ENCODE measurements around the gene MAPKAPK3.
"Not testable (repeated sequence)": the region's sequence is repeated elsewhere in the genome, so short reads cannot be mapped to it uniquely, and the experiment has no call there.

MAPKAPK3 gene

GRCh38 chr3:50655009-50655830, 38.3 kb downstream of the MAPKAPK3 start:
- DNase-seq (ENCODE audit: low read depth in 2 of 2): no peak

GRCh38 chr3:50656417-50657195, 39.7 kb downstream of the MAPKAPK3 start:
- no peak for DNase-seq (ENCODE audit: low read depth in 2 of 2)

GRCh38 chr3:50657407-50657806, 40.5 kb downstream of the MAPKAPK3 start:
- DNase-seq (ENCODE audit: low read depth in 2 of 2): no peak

- no peak for DNase-seq (ENCODE audit: low read depth in 2 of 2)
Observed at GRCh38 chr3:50657816-50658215, 40.9 kb downstream of the MAPKAPK3 start.

- DNase-seq (ENCODE audit: low read depth in 2 of 2): no peak
Observed at GRCh38 chr3:50658416-50658815, 41.5 kb downstream of the MAPKAPK3 start.

- DNase-seq (ENCODE audit: low read depth in 2 of 2): no peak
Observed at GRCh38 chr3:50658831-50659230, 41.9 kb downstream of the MAPKAPK3 start.

- no peak for DNase-seq (ENCODE audit: low read depth in 2 of 2)
Observed at GRCh38 chr3:50660386-50660785, 43.4 kb downstream of the MAPKAPK3 start.

GRCh38 chr3:50661321-50661837, 44.4 kb downstream of the MAPKAPK3 start:
- DNase-seq (ENCODE audit: low read depth in 2 of 2): no peak

- no peak for DNase-seq (ENCODE audit: low read depth in 2 of 2)
Observed at GRCh38 chr3:50662408-50662807, 45.5 kb downstream of the MAPKAPK3 start.

GRCh38 chr3:50665081-50665840, 48.3 kb downstream of the MAPKAPK3 start:
- DNase-seq (ENCODE audit: low read depth in 2 of 2): no peak

GRCh38 chr3:50665841-50666115, 48.8 kb downstream of the MAPKAPK3 start:
- DNase-seq (ENCODE audit: low read depth in 2 of 2): not testable (repeated sequence)

GRCh38 chr3:50666837-50667236, 49.9 kb downstream of the MAPKAPK3 start:
- no peak for DNase-seq (ENCODE audit: low read depth in 2 of 2)

- peak; percentile 9 to 13 for DNase-seq (ENCODE audit: low read depth in 2 of 2)
Observed at GRCh38 chr3:50671331-50671730, 54.4 kb downstream of the MAPKAPK3 start.

GRCh38 chr3:50672656-50673055, 55.7 kb downstream of the MAPKAPK3 start:
- no peak for DNase-seq (ENCODE audit: low read depth in 2 of 2)

GRCh38 chr3:50673931-50674330, 57.0 kb downstream of the MAPKAPK3 start:
- no peak for DNase-seq (ENCODE audit: low read depth in 2 of 2)

GRCh38 chr3:50674349-50675178, 57.6 kb downstream of the MAPKAPK3 start, which contains the start of gene DOCK3:
DOCK3 (plus strand) TSS chr3:50674927; CDS start chr3:50675264, 337 bp downstream.
- peak in 1 of 2 experiments; percentile 3 for DNase-seq (ENCODE audit: low read depth in 2 of 2)

- no peak for DNase-seq (ENCODE audit: low read depth in 2 of 2)
Observed at GRCh38 chr3:50675179-50676030, 58.5 kb downstream of the MAPKAPK3 start.

- no peak for DNase-seq (ENCODE audit: low read depth in 2 of 2)
Observed at GRCh38 chr3:50676031-50676705, 59.2 kb downstream of the MAPKAPK3 start.

GRCh38 chr3:50687127-50687751, 70.3 kb downstream of the MAPKAPK3 start:
- no peak for DNase-seq (ENCODE audit: low read depth in 2 of 2)

Measured in fibroblast of skin of left biceps (primary cell).